ENCODE data around the gene CNPY2.
"Not testable (repeated sequence)": the region's sequence is repeated elsewhere in the genome, so short reads cannot be mapped to it uniquely, and the experiment has no call there.

Gene CNPY2

GRCh38 chr12:56298828-56299227, 17.0 kb downstream of the CNPY2 start:
- no peak for DNase-seq (ENCODE audit: low read depth, low spot score)

- no peak for DNase-seq (ENCODE audit: low read depth, low spot score)
Measured at GRCh38 chr12:56297400-56297799, 18.4 kb downstream of the CNPY2 start.

- no peak for DNase-seq (ENCODE audit: low read depth, low spot score)
Measured at GRCh38 chr12:56296295-56296694, 19.5 kb downstream of the CNPY2 start.

GRCh38 chr12:56293795-56294194, 22.0 kb downstream of the CNPY2 start:
- no peak for DNase-seq (ENCODE audit: low read depth, low spot score)

GRCh38 chr12:56288705-56289387, 26.9 kb downstream of the CNPY2 start:
- no peak for DNase-seq (ENCODE audit: low read depth, low spot score)

GRCh38 chr12:56286044-56286830, 29.6 kb downstream of the CNPY2 start:
- no peak for DNase-seq (ENCODE audit: low read depth, low spot score)

GRCh38 chr12:56284263-56284662, 31.5 kb downstream of the CNPY2 start:
- not testable (repeated sequence) for DNase-seq (ENCODE audit: low read depth, low spot score)

GRCh38 chr12:56282579-56282978, 33.2 kb downstream of the CNPY2 start:
- no peak for DNase-seq (ENCODE audit: low read depth, low spot score)

- DNase-seq (ENCODE audit: low read depth, low spot score): no peak
Measured at GRCh38 chr12:56282030-56282429, 33.8 kb downstream of the CNPY2 start.

GRCh38 chr12:56280849-56281248, 34.9 kb downstream of the CNPY2 start:
- DNase-seq (ENCODE audit: low read depth, low spot score): no peak

- DNase-seq (ENCODE audit: low read depth, low spot score): no peak
Measured at GRCh38 chr12:56278905-56279304, 36.9 kb downstream of the CNPY2 start.

GRCh38 chr12:56274299-56274698, 41.5 kb downstream of the CNPY2 start:
- DNase-seq (ENCODE audit: low read depth, low spot score): no peak

GRCh38 chr12:56272468-56272867, 43.3 kb downstream of the CNPY2 start:
- not testable (repeated sequence) for DNase-seq (ENCODE audit: low read depth, low spot score)

GRCh38 chr12:56271031-56271430, 44.8 kb downstream of the CNPY2 start:
- DNase-seq (ENCODE audit: low read depth, low spot score): peak; percentile 36

- DNase-seq (ENCODE audit: low read depth, low spot score): peak; percentile 62
Measured at GRCh38 chr12:56267443-56268071, 48.2 kb downstream of the CNPY2 start.

- peak; percentile 95 for DNase-seq (ENCODE audit: low read depth, low spot score)
Measured at GRCh38 chr12:56266693-56267442, 48.9 kb downstream of the CNPY2 start, which contains the start of gene COQ10A. TSS of gene COQ10A (plus strand) at chr12:56266942. CDS start at chr12:56267119, 177 bp downstream.

GRCh38 chr12:56266068-56266692, 49.6 kb downstream of the CNPY2 start:
- not testable (repeated sequence) for DNase-seq (ENCODE audit: low read depth, low spot score)

GRCh38 chr12:56262955-56263354, 52.8 kb downstream of the CNPY2 start:
- not testable (repeated sequence) for DNase-seq (ENCODE audit: low read depth, low spot score)

GRCh38 chr12:56261503-56262232, 54.1 kb downstream of the CNPY2 start:
- DNase-seq (ENCODE audit: low read depth, low spot score): peak; percentile 46

GRCh38 chr12:56260921-56261320, 54.9 kb downstream of the CNPY2 start:
- no peak for DNase-seq (ENCODE audit: low read depth, low spot score)

- DNase-seq (ENCODE audit: low read depth, low spot score): no peak
Measured at GRCh38 chr12:56260380-56260779, 55.4 kb downstream of the CNPY2 start.

All from ELF-1 (cell line).